Measurements from ENCODE around the gene SWSAP1. TPM values are rescaled to one million over a fixed set of nuclear protein-coding genes. Genes with fewer than 3 reads are reported as not detected.
"Not testable (repeated sequence)": the region's sequence is repeated elsewhere in the genome, so short reads cannot be mapped to it uniquely, and the experiment has no call there.

The SWSAP1 gene
- total RNA-seq, 4 donors from 2014 or later = 0.66 to 1.7 (median 1.5) TPM

DNA sequence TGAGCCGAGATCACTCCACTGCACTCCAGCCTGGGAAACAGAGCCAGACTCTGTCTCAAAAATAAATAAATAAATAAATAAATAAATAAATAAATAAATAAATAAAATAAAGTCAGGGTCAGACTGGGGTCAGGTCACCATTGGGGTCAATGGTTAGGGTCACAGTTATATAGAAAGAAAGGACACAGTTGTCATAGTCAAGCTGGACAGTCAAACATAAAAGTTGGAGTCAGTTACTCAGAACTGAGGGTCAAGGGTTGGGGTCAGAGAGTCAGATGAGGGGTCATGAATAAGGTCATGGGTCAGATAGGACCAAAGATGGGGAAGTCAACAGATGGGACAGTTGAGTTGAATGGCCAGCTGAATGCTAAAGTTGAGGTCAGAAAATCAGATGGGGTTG, 26.3 kb downstream of the SWSAP1 start:
- H3K4me1 ChIP-seq = no peaks in the 10 kb centered on the region
- H3K27me3 ChIP-seq = peaks cover 0 to 10% (median 0%) of the 10 kb centered on the region in 4 donors
- no peak for DNase-seq (ENCODE audit: extremely low spot score)
- no peaks in the 10 kb centered on the region for H3K9me3 ChIP-seq
- intact Hi-C loops (cut with DNase I) = no loop called here
- H3K27ac ChIP-seq (replicated peaks in 1 of 4) = no peak overlapping the region
- 77% methylated on average over 1 of the region's 1 CpG for WGBS
- no peak overlapping the region for H3K4me3 ChIP-seq
- TF ChIP-seq, protein P1, sequence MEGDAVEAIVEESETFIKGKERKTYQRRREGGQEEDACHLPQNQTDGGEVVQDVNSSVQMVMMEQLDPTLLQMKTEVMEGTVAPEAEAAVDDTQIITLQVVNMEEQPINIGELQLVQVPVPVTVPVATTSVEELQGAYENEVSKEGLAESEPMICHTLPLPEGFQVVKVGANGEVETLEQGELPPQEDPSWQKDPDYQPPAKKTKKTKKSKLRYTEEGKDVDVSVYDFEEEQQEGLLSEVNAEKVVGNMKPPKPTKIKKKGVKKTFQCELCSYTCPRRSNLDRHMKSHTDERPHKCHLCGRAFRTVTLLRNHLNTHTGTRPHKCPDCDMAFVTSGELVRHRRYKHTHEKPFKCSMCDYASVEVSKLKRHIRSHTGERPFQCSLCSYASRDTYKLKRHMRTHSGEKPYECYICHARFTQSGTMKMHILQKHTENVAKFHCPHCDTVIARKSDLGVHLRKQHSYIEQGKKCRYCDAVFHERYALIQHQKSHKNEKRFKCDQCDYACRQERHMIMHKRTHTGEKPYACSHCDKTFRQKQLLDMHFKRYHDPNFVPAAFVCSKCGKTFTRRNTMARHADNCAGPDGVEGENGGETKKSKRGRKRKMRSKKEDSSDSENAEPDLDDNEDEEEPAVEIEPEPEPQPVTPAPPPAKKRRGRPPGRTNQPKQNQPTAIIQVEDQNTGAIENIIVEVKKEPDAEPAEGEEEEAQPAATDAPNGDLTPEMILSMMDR (IDR thresholded peaks at IDR 0.05) = no peak
- TF ChIP-seq EP300 (IDR thresholded peaks at IDR 0.05) = no peak
- no peak for TF ChIP-seq POLR2AphosphoS5 (IDR thresholded peaks at IDR 0.05)
- TF ChIP-seq POLR2A (IDR thresholded peaks at IDR 0.05; ENCODE audit: low read depth) = no peak
- H3K36me3 ChIP-seq = peaks cover 0 to 11% (median 0%) of the 10 kb centered on the region in 4 donors

DNA sequence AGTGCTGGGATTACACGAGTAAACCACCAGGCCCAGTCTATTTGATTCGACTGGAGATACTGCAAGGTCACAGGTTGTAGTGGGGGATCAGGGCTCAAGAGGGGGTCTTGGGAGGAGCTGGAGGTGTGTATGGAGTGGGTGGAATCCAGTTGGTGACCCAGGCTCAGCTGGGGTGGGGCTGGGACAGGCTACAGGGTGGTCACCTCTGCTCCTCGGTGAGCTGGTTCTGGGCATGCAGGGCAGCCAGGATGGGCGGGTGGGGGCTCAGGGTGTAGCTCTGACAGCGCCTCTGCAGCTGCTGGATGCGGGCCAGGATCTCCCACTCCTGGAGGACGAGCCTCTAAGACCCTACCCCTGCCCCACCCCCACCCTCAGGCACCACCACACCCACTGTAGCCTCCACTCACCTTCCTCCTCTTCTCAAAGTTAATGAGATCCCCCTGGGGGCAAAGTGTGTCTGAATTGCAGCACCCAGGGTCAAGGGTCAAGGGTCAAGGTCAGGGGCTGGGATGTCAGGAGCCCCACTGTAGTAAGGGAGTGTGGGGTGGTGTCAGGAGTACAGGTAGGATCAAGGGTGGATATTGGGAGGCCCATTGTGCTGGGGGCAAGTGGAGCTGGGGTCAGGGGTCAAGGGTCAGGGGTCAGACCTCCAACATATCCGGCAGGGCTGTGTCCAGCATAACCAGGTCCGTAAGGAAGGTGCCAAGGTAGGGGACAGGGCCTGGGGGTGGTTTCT, 27.5 kb downstream of the SWSAP1 start:
- Histone ChIP-seq H3K36me3 (peaks cover 0 to 11% (median 0%) of the 10 kb centered on the region in 4 donors), H3K27me3 (peaks cover 0 to 18% (median 0%) of the 10 kb centered on the region in 4 donors), H3K4me3 (no peak overlapping the region), H3K27ac (replicated peaks in 1 of 4) (no peak overlapping the region), H3K9me3 (no peaks in the 10 kb centered on the region), H3K4me1 (peaks cover 0 to 6% (median 6%) of the 10 kb centered on the region in 4 donors)
- TF ChIP-seq, protein P1 (IDR thresholded peaks at IDR 0.05) = no peak
- TF ChIP-seq POLR2AphosphoS5 (IDR thresholded peaks at IDR 0.05) (no peak), POLR2A (IDR thresholded peaks at IDR 0.05; ENCODE audit: low read depth) (no peak), EP300 (IDR thresholded peaks at IDR 0.05) (no peak)
- intact Hi-C loops (cut with DNase I) = no loop called here
- WGBS = 73% methylated on average over 9 of the region's 9 CpGs
- DNase-seq (ENCODE audit: extremely low spot score) = no peak

DNA sequence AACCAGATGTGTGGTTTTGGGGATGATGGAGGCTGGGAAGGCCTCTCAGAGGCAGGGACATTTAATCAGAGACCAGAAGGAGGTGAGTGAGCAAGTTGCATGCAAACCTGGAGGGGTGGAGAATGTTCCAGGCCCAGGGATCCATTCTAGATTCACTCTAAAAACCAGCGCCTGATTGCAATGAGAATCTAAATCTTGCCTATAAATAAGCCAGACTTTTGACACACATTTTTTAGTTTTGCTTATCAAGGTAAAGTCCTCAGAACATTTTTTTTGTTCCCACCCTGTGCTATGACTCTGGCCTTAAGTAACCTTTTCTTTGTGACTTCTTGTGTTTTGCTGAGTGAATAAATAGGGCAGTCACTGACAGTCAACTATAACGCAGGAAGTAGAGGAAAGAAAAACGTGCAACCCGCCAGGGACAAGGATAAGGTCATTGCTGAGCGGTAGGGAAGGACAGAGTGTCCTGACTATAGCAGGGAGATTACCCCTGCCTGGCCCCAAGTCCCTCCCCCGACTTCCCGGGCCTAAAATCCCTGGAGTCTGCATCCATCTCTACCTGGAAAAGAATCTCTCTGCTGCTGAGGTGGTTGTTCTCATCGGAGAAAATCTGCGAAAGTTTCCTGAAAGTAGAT, 30.2 kb downstream of the SWSAP1 start:
- no peak overlapping the region for H3K27ac ChIP-seq (replicated peaks in 1 of 4)
- peaks cover 0 to 37% (median 0%) of the 10 kb centered on the region in 4 donors for H3K27me3 ChIP-seq
- intact Hi-C loops (cut with DNase I) = no loop called here
- no peak overlapping the region for H3K4me3 ChIP-seq
- 63% methylated on average over 9 of the region's 9 CpGs for WGBS
- H3K36me3 ChIP-seq = peaks cover 0 to 3% (median 0%) of the 10 kb centered on the region in 4 donors
- TF ChIP-seq POLR2A (IDR thresholded peaks at IDR 0.05; ENCODE audit: low read depth) = no peak
- TF ChIP-seq EP300 (IDR thresholded peaks at IDR 0.05) = no peak
- TF ChIP-seq POLR2AphosphoS5 (IDR thresholded peaks at IDR 0.05) = no peak
- TF ChIP-seq, protein P1 (IDR thresholded peaks at IDR 0.05) = no peak
- DNase-seq (ENCODE audit: extremely low spot score) = no peak
- H3K4me1 ChIP-seq = peaks cover 0 to 6% (median 6%) of the 10 kb centered on the region in 4 donors
- no peaks in the 10 kb centered on the region for H3K9me3 ChIP-seq

- H3K27me3 ChIP-seq = peaks cover 0 to 50% (median 0%) of the 10 kb centered on the region in 4 donors
- H3K27ac ChIP-seq (replicated peaks in 1 of 4) = no peak overlapping the region
- H3K4me1 ChIP-seq = peaks cover 0 to 6% (median 6%) of the 10 kb centered on the region in 4 donors
- H3K9me3 ChIP-seq = no peaks in the 10 kb centered on the region
- H3K36me3 ChIP-seq = no peaks in the 10 kb centered on the region
- 46% methylated on average over 28 of the region's 44 CpGs for WGBS
- intact Hi-C loops (cut with DNase I) = no loop called here
- TF ChIP-seq POLR2AphosphoS5 (IDR thresholded peaks at IDR 0.05) (no peak), POLR2A (IDR thresholded peaks at IDR 0.05; ENCODE audit: low read depth) (no peak), EP300 (IDR thresholded peaks at IDR 0.05) (no peak)
- TF ChIP-seq, protein P1 (IDR thresholded peaks at IDR 0.05) = peak; percentile 35 to 40 (median 36)
- DNase-seq (ENCODE audit: extremely low spot score) = no peak
- no peak overlapping the region for H3K4me3 ChIP-seq
Measured at GRCh38 chr19:11405846-11406643, 31.6 kb downstream of the SWSAP1 start.

DNA sequence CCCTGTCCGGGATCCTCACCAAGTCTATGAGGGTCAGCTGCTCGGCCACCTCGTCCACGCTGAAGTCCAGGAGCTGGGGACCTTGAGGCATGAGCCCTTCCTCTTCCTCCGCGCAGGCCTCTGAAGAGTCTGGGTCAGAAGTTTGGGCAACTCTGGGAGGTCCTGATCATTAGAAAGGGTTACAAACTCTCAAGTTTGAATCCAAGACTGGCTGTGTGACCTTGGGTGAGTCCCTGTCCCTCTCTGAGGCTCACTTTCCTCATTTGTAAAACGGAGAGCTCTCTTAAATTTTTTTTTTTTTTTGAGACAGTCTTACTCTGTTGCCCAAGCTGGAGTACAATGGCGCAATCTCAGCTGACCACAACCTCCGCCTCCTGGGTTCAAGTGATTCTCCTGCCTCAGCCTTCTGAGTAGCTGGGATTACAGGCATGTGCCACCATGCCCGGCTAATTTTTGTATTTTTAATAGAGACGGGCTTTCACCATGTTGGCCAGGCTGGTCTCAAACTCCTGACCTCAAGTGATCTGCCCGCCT, 32.3 kb downstream of the SWSAP1 start:
- H3K4me3 ChIP-seq; H3K27ac ChIP-seq (replicated peaks in 1 of 4); H3K36me3 ChIP-seq; DNase-seq (ENCODE audit: extremely low spot score); H3K4me1 ChIP-seq; intact Hi-C loops (cut with DNase I); H3K9me3 ChIP-seq: not testable (repeated sequence)
- H3K27me3 ChIP-seq = peaks cover 0 to 50% (median 0%) of the 10 kb centered on the region in 4 donors
- 68% methylated on average over 11 of the region's 12 CpGs for WGBS

All from esophagus muscularis mucosa (tissue), 4 donors.